GM21619 (cell line): ENCODE results near the gene DPCD.

Experiments used
- ATAC-seq: cut with Tn5 transposase; IDR thresholded peaks from one replicate; pipeline ENCODE4 v1.9.1; 2021; ENCODE audit not compliant: unreplicated experiment

The DPCD gene

GRCh38 chr10:101653536-101653935 lies 65.4 kb downstream of the DPCD start:
- ATAC-seq = no peak

DNA sequence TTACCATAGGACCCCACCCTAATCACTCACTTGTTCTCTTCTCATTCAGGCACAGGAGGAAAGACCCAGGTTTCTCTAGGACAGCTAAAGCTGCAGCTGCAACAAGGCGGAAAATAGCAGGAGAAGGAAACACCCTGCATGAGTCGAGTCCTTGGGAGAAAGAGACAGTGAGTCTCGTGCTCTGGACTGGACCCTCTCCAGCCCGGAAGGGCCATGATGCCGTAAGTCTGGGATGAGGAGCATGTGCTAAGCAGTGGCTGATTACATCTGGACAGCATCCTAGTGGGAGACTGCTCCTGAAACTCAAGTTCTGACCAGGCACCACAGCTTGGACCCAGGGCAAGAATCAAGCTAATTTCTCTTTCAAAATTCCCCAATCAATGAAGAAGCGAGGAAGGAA lies 67.4 kb downstream of the DPCD start:
- no peak for ATAC-seq

DNA sequence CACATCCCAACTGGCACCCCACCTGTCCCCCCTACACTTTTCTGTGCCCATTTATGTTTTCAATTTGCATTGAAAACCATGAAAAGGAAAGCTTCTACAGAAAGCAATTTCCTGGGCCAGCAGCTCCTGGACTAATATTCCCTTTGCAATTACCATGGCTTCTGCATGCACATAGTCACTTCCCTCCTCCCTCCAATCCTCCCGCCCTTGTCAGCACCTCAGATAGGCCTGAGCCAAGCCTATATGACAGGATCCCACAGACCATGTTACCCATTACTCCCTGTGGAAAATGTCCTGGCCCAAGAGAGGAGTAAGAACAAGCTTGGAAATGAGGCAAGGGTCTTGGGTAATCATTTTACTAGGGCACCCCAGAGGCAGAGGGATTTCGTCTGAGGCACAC lies 68.8 kb downstream of the DPCD start:
- ATAC-seq = no peak

DNA sequence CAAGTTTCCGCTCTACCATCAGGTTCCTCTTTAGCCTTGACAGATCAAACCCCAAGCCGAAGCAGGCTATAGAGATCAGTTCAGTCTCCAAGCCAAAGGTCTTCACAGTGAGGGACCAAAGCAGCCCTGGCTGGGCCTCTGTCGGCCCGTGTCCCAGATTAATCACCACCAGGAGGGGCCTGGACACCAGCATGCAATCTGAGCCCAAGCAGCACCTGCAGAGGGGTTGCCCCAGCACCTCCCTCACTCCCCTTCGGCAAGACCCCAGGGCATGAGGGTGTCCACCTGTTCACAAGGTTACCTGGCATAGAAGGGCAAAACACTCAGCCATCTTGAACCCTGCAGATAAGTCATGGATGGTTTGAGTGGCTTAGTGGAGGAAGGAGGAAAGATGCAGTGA lies 70.9 kb downstream of the DPCD start:
- ATAC-seq = no peak
